Ascending aorta (tissue), 2 donors: ENCODE measurements around the gene CTSW. TPM values are rescaled to one million over a fixed set of nuclear protein-coding genes. Genes with fewer than 3 reads are reported as not detected.

Source experiments
- DNase-seq, 2 donors: peaks; one replicate each; pipeline ENCODE4 v3.0.0-alpha.2; 2019; ENCODE audit warnings: low spot score in 2 of 2
- H3K27ac ChIP-seq, 2 donors: fragments of 200-600 bp; sonication (generic); one replicate each; pipeline ENCODE4 v1.5.1; 2016 to 2017; ENCODE audit warnings: mild to moderate bottlenecking in 1 of 2
- H3K27me3 ChIP-seq: fragments of 200-600 bp; sonication (generic); one replicate; pipeline ENCODE4 v1.5.1; 2017
- H3K36me3 ChIP-seq, 2 donors: fragments of 200-600 bp; sonication (generic); one replicate each; pipeline ENCODE4 v1.5.1; 2016
- H3K4me1 ChIP-seq, 2 donors: fragments of 200-600 bp; sonication (generic); one replicate each; pipeline ENCODE4 v1.5.1; 2016 to 2017; ENCODE audit warnings: mild to moderate bottlenecking in 1 of 2
- H3K4me3 ChIP-seq, 2 donors: fragments of 200-600 bp; sonication (generic); one replicate each; pipeline ENCODE4 v1.5.1; 2016 to 2017; ENCODE audit warnings: mild to moderate bottlenecking in 1 of 2
- H3K9me3 ChIP-seq, 2 donors: fragments of 200-600 bp; sonication (generic); one replicate each; pipeline ENCODE4 v1.5.1; 2016
- intact Hi-C: fragments of 100-400 bp; cut with DNase I; formaldehyde crosslinking; loops from one replicate; pipeline ENCODE4 v1.15.1; 2023
- total RNA-seq: library from RNA; depleted of rRNA; stranded (reverse); fragments of >200 nt; gene quantifications from one replicate; pipeline ENCODE4 v1.1.0, GENCODE V29; 2016
- TF ChIP-seq, protein P1 (sequence below), 3 experiments: fragments of 200-600 bp in 2 of 3; fragments of 450-650 bp in 1 of 3; sonication (generic) in 2 of 3; IDR thresholded peaks; one replicate each; pipeline ENCODE4 v1.5.1; 2016 to 2019; ENCODE audit warnings: antibody characterized with exemption in 3 of 3, mild to moderate bottlenecking in 1 of 3, moderate library complexity in 1 of 3

CTSW gene
- total RNA-seq, 1 donor from 2014 or later = not detected

GRCh38 chr11:65865550-65866172 lies 14.0 kb upstream of the CTSW start:
- H3K27me3 ChIP-seq = no peaks in the 10 kb centered on the region
- H3K9me3 ChIP-seq = no peaks in the 10 kb centered on the region
- intact Hi-C loops = no loop called here
- DNase-seq = no peak
- no peak overlapping the region for H3K4me3 ChIP-seq
- TF ChIP-seq, protein P1, sequence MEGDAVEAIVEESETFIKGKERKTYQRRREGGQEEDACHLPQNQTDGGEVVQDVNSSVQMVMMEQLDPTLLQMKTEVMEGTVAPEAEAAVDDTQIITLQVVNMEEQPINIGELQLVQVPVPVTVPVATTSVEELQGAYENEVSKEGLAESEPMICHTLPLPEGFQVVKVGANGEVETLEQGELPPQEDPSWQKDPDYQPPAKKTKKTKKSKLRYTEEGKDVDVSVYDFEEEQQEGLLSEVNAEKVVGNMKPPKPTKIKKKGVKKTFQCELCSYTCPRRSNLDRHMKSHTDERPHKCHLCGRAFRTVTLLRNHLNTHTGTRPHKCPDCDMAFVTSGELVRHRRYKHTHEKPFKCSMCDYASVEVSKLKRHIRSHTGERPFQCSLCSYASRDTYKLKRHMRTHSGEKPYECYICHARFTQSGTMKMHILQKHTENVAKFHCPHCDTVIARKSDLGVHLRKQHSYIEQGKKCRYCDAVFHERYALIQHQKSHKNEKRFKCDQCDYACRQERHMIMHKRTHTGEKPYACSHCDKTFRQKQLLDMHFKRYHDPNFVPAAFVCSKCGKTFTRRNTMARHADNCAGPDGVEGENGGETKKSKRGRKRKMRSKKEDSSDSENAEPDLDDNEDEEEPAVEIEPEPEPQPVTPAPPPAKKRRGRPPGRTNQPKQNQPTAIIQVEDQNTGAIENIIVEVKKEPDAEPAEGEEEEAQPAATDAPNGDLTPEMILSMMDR (IDR thresholded peaks at IDR 0.05) = no peak
- no peak overlapping the region for H3K27ac ChIP-seq
- H3K4me1 ChIP-seq = peaks cover 11 to 14% of the 10 kb centered on the region in 2 donors
- H3K36me3 ChIP-seq = peaks cover 63 to 80% of the 10 kb centered on the region in 2 donors

- Histone ChIP-seq H3K4me3 (no peak overlapping the region), H3K36me3 (peaks cover 61 to 79% of the 10 kb centered on the region in 2 donors), H3K27me3 (no peaks in the 10 kb centered on the region), H3K9me3 (no peaks in the 10 kb centered on the region), H3K4me1 (peaks cover 7 to 12% of the 10 kb centered on the region in 2 donors), H3K27ac (no peak overlapping the region)
- TF ChIP-seq, protein P1 (IDR thresholded peaks at IDR 0.05) = no peak
- intact Hi-C loops = no loop called here
- no peak for DNase-seq
Observed at GRCh38 chr11:65866509-65867283, 12.9 kb upstream of the CTSW start.

- no peaks in the 10 kb centered on the region for H3K27me3 ChIP-seq
- peaks cover 3 to 11% of the 10 kb centered on the region in 2 donors for H3K4me1 ChIP-seq
- TF ChIP-seq, protein P1 (IDR thresholded peaks at IDR 0.05) = no peak
- no peak overlapping the region for H3K27ac ChIP-seq
- no peak overlapping the region for H3K4me3 ChIP-seq
- intact Hi-C loops = no loop called here
- H3K36me3 ChIP-seq = peaks cover 55 to 71% of the 10 kb centered on the region in 2 donors
- DNase-seq = no peak
- no peaks in the 10 kb centered on the region for H3K9me3 ChIP-seq
Observed at GRCh38 chr11:65867284-65868071, 12.2 kb upstream of the CTSW start.

DNA sequence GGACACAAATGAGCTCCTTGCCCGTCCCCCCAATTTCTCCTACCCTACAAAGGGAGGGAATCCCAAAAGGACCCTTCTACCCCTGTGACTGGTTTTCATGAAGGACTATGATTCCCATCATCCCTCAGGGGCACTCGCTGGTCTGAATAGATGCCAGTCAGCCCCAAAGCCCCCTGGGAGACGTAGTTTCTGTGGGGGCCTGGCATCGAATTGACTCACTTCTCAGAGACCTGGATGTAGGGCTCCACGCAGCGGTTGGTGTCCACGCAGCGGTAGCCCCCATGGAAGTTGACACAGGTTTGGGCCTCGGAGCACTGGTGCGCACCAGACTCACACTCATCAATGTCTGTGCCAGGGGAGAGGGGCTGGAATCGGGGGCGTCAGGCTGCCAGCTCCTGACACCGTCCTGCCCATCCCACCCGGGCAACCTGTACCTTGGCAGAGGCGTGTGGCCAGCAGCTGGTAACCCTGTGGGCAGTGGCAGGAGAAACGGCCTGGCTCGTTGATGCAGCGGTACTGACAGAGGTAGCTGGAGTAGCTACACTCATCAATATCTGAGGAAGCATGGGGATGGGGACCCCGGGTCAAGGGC lies 11.5 kb upstream of the CTSW start:
- DNase-seq = no peak
- Histone ChIP-seq H3K4me3 (no peak overlapping the region), H3K27me3 (no peaks in the 10 kb centered on the region), H3K27ac (no peak overlapping the region), H3K9me3 (no peaks in the 10 kb centered on the region), H3K4me1 (peaks cover 3 to 11% of the 10 kb centered on the region in 2 donors), H3K36me3 (peaks cover 48 to 64% of the 10 kb centered on the region in 2 donors)
- TF ChIP-seq, protein P1 (IDR thresholded peaks at IDR 0.05) = no peak
- intact Hi-C loops = no loop called here

DNA sequence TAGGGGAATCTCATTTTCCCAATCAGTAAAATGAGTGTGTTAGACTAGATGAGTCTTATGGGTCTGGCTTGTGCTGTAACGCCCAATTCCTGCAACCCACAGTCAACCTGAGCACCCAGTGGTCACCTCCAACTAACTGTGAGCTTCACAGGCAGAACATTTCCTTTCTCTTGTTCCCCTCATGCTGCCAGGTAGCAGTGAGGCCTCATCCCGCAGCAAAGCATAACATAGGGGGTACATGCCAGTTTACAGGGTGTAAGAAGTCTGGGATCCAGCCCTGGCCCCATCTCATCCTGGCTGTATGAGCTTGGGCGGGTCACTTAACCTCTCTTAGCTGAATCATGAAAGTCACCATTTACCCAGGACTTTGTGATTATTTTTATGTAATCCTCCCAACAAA lies 10.7 kb upstream of the CTSW start:
- H3K4me3 ChIP-seq = no peak overlapping the region
- DNase-seq = no peak
- no peaks in the 10 kb centered on the region for H3K27me3 ChIP-seq
- peaks cover 3 to 13% of the 10 kb centered on the region in 2 donors for H3K4me1 ChIP-seq
- TF ChIP-seq, protein P1 (IDR thresholded peaks at IDR 0.05) = no peak
- peaks cover 40 to 57% of the 10 kb centered on the region in 2 donors for H3K36me3 ChIP-seq
- intact Hi-C loops = no loop called here
- H3K9me3 ChIP-seq = no peaks in the 10 kb centered on the region
- H3K27ac ChIP-seq = no peak overlapping the region
